GM15510 (cell line): Measurements from ENCODE around the gene BCL2L11.

Source experiments
- POLR2A ChIP-seq: IDR thresholded peaks from 3 replicates; pipeline ENCODE4 v1.6.1; 2011; ENCODE audit warnings: borderline replicate concordance; ENCODE audit not compliant: insufficient read length; ENCODE audit errors: extremely low read depth

Gene BCL2L11

DNA sequence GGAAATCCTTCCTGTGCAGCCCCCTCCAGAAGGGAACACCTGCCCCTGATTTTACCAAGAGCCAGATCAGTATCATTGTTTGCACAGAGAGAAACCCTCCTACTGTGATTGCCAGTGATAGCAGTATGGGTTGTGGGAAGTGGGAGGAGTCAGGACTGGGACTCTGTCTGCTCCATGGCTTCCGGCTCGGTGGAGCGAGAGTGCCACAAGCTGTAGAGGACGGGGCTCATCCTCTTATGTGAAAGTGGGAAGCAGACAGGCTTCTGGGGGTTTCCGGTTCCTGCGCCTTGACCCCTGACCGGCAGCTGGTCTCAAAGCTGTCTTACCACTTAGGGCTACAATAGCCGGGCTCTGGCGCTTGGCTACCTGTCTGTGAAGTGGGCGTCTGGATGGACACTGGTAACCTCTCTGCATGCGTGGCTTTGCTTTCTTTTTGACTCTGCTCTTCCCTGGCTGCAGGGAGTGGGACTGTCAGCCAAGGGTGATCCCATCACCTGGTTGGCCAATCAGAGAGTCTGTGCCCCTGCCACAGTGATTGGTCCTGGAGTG lies 79.7 kb downstream of the BCL2L11 start:
- TF ChIP-seq POLR2A = no peak

DNA sequence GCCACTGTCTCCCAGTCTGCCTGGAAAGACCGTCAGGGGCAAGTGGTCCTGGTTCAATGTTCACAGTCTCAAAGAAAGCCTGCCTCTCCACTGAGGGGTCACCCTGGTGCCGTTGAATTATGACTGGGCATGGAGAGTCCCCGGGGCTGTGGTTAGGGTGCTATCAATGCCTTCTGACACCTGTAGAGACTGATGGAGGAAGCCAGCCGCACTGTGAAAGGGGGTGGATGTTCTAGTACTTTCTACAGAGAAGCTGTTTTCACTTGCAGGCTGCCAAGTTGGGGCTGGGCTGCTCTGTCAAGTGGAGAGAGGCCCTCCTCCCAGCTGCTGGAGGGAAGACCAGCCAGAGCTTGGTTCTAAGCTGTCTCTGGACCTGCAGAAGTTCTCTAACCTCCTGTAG lies 80.5 kb downstream of the BCL2L11 start:
- TF ChIP-seq POLR2A = no peak

DNA sequence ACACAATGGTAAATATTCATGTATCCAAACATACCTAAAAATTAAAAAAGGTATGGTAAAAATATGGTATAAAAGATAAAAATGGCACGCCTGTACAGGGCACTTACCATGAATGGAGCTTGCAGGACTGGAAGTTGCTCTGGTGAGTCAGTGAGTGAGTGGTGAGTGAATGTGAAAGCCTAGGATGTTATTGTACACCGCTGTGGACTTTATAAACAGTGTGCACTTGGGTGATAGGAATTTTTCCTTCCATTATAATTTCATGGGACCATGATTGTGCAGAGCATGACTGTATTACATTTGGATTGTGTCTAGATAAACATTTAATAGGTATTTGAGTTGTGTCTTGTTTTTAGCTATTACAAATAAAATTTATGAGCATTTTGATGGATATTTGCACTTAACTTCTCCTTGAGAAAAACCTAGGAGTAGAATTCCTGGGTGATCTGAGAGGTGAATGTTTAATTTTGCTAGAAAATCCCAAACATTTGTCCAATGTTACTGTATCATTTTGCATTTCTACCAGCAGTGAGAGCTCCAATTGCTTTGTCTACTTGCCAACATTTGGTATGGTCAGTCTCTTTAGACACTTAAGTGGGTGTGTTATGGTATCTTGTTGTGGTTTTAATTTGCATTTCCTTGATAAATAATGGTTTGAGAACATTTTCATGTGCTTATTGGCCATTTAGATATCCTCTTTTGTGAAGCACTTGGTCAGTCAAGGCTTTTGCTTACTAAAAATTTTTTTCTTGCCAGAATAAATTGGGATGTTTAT lies 81.7 kb downstream of the BCL2L11 start:
- no peak for TF ChIP-seq POLR2A

DNA sequence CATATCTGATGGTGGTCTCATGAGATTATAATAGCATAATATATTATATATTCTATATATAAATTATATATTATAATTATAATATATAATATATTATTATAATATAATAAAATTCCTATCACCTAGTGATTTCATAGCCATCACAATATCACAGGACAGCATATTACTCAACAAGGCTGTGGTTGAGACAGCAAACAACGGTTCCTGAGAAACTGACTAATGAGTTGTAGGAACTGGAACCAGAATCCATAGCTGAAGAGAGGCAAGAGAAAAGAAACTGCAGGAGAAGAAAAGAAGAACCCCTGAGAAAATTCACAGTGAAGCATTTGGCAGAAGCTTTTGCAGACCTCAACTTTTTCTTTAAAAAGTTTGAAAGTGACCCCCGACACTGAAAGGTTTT lies 84.0 kb downstream of the BCL2L11 start:
- no peak for TF ChIP-seq POLR2A

DNA sequence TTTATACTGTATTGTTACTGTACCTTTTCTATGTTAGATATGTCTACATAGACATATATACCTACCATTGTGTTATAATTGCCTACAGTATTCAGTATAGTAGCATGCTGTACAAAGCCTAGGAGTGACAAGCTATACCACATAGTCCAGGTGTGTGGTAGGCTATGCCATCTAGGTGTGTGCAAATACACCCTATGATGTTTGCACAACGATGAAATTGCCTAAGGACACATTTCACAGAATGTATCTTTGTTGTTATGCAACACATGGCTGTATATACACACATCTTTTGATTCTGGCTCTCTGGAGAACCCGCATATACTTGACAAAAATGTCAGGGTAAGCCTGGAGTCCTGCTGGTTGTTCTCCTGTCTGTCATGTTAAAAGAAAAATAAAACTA lies 85.1 kb downstream of the BCL2L11 start:
- no peak for TF ChIP-seq POLR2A

DNA sequence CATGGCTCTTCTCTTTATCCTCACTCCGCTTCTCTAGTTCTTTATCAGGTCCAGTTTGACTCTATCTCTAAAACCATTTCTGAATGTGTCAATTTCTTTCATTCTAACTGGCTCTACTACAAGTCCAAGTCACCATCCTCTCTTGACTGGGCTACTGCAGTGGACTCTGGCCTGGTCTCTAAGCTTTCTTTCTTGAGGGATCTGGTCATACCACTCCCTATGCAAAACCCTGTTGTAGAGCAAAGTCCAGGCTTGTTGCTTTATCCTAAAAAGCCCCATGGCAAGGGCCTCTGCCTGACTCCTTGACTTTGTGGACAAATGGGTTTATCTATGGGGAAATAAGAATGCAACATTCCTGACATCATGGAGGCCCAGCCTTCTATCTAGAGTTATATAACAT lies 87.1 kb downstream of the BCL2L11 start:
- no peak for TF ChIP-seq POLR2A

DNA sequence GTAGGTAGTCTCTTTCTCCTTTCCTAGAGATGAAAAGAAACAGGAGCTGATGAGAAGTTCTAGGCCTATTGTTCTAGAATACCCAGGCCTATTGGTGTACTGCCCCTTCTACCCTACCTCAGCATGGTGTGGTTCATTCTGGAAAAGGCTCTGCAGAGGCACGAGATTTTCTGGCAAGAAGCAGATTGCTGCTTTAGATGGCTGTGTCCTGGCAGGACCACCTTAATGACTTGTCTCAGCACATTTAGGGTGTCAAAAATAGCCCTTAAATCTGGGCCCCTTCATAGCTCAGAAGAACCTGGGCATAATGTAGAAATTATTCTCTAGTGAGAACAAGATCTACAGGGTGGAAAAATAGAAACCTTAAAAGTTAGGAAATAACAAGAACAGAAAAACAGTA lies 87.9 kb downstream of the BCL2L11 start:
- no peak for TF ChIP-seq POLR2A

DNA sequence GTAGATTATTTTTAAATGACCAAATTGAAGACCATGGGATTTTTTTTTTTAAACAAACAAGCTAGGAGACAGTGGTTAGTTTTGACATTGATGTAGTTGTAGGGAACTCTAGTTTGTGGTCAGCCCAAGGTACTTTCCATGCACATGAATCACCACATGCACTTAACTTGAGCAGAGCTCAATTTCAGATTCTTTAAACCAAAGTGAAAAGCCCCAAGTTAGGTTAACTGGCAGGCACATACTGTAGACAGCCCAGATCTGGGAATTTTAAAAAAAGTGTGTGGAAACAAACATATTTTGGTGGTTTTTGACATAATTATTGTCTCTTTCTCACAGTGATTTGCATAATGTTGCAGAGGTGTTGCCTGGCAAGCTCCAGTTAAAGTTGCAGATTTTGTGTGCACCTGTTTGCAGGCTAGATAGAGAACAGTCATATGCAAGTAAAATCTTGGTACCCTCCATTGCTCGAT lies 88.4 kb downstream of the BCL2L11 start:
- TF ChIP-seq POLR2A = no peak

DNA sequence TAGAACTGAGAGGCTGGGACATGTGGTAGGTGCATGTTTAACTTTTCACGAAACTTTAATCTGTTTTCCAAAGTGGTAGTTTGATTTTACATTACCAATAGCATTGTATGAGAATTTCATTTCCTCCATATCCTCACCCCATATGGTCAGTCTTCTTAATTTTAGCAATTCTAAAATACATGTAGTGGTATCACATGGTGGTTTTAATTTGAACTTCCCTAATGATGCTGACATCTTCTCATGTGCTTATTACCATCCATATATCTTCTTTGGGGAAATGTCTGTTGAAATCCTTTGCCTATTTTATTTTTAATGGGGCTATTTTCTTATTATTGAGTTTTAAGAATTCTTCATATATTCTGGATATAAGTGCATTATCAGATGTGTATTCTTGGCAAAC lies 89.3 kb downstream of the BCL2L11 start:
- TF ChIP-seq POLR2A = no peak

DNA sequence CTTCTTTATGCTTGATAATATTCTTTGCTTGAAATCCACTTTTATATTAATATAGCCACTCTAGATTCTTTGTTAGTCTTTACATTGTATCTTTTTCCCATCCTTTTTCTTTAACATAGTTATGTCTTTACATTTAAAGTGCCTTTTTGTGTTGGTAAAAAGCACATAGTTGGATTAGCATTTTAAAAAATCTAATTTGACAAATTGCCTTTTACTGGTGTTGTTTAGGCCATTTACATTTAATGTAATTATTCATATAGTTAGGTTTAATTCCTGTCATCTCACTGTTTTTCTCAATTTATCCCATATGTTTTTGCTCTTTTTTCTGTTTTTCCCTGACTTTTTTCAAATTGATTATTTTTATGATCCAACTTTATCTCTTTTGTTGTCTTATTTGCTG lies 93.2 kb downstream of the BCL2L11 start:
- TF ChIP-seq POLR2A = no peak

DNA sequence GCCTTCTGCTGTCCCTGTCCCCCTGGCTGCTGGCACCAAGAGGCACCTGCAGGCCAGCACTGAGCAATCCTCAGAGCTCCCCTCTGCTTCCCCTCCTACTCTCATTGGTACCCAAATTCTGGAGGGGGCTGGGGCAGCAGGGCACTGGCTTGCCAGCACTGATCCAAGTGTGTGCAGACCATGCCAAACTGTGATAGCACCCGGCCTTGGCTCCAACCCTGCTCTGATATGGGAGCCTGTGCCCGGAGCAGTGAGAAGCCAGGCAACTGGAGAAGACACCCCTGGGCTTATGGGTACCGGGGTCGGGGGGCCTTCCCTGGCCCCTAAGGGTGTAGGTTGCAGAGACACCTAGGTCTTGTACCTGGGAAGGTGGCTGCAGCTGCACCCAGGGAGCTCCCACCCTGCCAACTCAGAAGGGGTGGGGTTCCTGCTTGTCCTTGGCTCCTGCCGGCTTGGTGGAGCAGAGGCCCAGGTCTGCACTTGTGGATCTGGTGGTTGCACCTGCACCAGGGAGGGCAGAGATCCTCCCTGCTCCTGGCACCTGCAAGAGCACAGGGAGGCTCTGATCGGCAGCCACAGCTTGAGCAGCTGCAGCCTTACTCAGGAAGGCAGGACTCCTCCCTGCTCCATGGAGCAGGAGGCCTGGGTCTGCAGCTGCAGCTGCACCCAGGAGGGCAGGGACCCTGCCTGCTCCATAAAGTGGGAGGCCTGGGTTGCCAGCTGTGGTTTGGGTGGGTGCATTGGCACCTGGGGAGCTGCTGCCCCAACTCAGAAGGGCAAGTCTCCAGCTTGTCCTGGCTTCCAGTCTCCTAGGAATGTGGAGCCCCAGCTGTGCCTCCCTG lies 96.3 kb downstream of the BCL2L11 start:
- no peak for TF ChIP-seq POLR2A
